ENCODE data around the gene C12orf42. TPM values are rescaled to one million over a fixed set of nuclear protein-coding genes. Genes with fewer than 3 reads are reported as not detected.
"Not testable (repeated sequence)": the region's sequence is repeated elsewhere in the genome, so short reads cannot be mapped to it uniquely, and the experiment has no call there.

Gene C12orf42
- polyA plus RNA-seq, 3 donors, result 0.57 TPM; not detected in 2

DNA sequence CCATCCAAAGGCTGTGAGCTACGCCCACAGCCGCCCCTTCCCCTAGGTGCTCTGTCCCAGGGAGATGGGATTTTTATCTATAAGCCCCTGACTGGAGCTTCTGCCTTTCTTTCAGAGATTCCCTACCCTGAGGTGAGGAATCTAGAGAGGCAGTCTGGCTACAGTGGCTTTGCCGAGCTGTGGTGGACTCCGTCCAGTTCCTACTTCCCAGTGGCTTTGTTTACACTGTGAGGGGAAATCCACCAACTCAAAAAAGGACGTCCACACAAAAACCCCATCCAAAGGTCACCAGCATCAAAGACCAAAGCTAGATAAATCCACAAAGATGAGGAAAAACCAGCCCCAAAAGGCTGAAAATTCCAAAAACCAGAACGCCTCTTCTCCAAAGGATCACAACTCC, 70.1 kb downstream of the C12orf42 start:
- not testable (repeated sequence) for DNase-seq (ENCODE audit: low read depth in 3 of 3, low spot score in 2 of 3)

DNA sequence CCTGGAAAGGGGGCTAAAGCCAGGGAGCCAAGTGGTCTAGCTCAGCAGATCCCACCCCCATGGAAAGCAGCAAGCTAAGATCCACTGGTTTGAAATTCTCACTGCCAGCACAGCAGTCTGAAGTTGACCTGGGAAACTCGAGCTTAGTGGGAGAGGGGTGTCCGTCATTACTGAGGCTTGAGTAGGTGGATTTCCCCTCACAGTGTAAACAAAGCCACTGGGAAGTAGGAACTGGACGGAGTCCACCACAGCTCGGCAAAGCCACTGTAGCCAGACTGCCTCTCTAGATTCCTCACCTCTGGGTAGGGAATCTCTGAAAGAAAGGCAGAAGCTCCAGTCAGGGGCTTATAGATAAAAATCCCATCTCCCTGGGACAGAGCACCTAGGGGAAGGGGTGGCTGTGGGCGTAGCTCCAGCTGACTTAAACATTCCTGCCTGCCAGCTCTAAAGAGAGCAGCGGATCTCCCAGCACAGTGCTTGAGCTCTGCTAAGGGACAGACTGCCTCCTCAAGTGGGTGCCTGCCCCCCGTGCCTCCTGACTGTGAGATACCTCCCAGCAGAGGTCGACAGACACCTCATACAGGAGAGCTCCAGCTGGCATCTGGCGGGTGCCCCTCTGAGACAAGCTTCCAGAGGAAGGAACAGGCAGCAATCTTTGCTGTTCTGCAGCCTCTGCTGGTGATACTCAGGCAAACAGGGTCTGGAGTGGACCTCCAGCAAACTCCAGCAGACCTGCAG, 70.8 kb downstream of the C12orf42 start:
- DNase-seq (ENCODE audit: low read depth in 3 of 3, low spot score in 2 of 3), result not testable (repeated sequence)

GRCh38 chr12:103423516-103423910, 72.3 kb downstream of the C12orf42 start:
- DNase-seq (ENCODE audit: low read depth in 3 of 3, low spot score in 2 of 3), result peak in 2 of 3 donors; percentile 10 to 23

- DNase-seq (ENCODE audit: low read depth in 3 of 3, low spot score in 2 of 3), result peak; percentile 32 to 59 (median 47)
These were observed 72.8 kb downstream of the C12orf42 start for GRCh38 chr12:103422746-103423515.

DNA sequence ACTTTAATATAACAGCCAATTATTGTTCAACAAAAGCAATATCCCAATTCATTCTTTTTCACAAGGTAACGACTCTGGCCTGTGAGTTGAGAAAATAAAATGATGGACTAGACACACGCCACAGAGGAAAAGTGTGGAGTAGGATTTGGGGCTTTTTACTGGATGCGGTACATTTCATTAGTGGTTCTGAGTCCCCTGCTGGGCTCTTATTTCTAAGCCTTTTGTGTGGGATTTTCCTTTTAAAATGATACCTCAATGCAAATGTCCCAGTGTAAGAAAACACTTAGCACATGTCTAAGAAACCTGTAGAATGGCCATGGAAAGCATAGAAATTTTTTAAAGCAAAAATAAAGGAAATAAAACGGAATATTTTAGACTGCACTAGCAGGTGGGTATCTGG, 73.4 kb downstream of the C12orf42 start:
- DNase-seq (ENCODE audit: low read depth in 3 of 3, low spot score in 2 of 3), result no peak

GRCh38 chr12:103421402-103421801, 74.4 kb downstream of the C12orf42 start:
- DNase-seq (ENCODE audit: low read depth in 3 of 3, low spot score in 2 of 3), result no peak

DNA sequence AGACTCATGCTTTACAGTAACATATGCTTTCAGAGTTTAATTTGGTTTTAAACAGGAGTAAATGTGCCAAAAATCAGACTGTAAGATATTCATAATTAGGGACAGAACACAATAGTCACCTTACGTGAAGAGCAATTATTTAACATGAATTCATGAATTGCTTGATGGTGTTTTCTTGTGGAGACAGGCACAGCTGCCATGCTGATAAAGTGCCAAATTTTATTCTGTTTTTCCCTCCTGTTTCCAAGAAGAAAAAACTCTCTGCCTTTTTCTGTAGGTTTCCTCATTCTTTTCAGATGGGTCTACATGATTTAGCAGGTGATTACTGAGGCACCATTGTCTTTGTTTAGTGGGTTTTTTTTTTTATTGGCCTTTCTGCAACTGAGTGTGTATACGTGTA, 80.1 kb downstream of the C12orf42 start:
- no peak for DNase-seq (ENCODE audit: low read depth in 3 of 3, low spot score in 2 of 3)

DNA sequence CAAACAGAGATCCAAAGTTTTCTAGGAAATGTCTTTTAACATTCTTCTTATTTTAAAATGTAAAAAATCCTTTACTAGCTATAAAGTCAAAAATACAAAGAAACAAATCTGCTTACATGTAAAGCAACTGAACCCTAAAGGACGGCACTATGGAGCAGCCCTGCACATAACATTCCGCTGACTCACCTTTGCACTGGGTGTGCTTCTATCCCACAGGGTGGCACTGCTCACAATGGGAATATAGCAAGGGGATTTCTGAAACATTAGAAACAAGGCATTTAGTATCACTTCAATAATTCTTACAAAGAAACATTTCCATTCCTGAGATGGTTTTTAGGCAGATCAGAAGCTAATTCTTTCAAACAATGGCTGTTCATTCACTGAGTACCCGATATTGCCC, 94.3 kb downstream of the C12orf42 start:
- no peak for DNase-seq (ENCODE audit: low read depth in 3 of 3, low spot score in 2 of 3)

- no peak for DNase-seq (ENCODE audit: low read depth in 3 of 3, low spot score in 2 of 3)
These were observed 95.8 kb downstream of the C12orf42 start for GRCh38 chr12:103399986-103400385.

- no peak for DNase-seq (ENCODE audit: low read depth in 3 of 3, low spot score in 2 of 3)
These were observed 98.2 kb downstream of the C12orf42 start for GRCh38 chr12:103397536-103397935.

DNA sequence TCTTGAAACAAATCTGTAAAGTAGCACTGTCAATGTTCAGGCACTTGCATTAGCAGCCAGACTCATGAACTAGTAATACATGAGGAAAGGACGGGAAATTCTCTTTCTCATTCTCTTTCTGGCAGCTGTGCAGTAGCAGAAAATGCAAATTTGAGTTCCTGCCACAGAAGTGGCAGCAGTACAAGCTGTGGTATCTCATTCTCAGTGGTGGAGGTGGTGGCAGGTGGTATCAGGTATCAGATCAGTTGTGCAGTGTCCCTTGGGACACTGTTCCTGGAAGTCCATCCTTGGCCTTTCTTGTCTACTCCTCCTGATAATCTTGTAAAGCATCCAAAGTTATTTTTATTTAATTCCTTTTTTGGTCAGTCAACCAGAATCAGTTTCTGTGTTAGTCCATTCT, 103.0 kb downstream of the C12orf42 start:
- DNase-seq (ENCODE audit: low read depth in 3 of 3, low spot score in 2 of 3), result no peak

DNA sequence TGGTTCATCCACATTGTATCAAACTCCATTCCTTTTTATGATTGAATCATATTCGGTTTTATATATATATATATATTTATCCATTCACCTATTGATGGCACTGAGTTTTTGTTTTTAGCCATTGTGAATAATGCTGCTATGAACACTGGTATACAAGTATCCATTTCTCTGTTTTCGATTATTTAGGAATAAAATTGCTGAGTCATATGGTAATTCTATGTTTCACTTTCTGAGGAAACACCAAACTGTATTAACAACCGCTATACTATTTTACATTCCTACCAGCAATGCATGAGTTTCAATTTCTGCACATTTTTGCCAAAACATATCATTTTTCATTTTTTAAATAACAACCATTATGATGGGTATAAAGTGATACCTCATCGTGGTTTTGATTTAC, 104.7 kb downstream of the C12orf42 start:
- DNase-seq (ENCODE audit: low read depth in 3 of 3, low spot score in 2 of 3), result no peak

DNA sequence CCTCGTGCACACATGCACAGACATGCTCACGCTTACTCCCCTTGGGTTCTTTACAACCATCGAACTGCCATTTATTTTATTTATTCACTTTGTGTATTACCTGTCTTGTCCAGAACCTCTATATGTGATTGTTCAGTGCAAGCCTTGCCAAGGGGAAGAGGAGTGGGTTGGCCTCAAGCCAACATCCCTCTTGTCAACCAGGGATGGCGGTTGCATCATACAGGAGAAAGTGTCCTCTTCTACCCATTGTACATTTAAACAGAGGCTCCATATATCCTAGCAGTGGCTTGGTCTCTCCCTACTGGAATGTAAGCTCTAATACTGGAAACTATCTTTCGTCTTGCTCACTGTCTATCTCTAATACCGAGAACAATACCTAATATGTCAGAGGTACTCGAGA, 108.4 kb downstream of the C12orf42 start:
- DNase-seq (ENCODE audit: low read depth in 3 of 3, low spot score in 2 of 3), result no peak

DNA sequence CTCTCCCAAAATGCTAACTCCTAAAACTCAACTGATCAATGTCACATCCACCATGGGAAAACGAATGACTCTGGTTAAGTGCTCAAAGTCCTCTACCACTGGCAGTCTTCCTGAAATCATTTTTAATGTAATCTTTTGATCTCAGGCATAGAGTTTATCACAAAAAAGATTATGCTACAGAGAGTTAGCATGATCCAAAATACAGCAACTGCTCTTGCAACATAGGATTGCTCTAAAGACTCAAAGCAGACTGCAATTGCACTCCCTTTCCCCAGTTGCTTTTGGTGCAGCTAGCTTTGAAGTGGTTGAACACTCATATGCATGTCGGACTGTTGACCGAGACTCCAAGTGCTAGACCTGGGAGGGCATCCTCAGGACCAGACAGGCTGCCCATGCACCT, 109.3 kb downstream of the C12orf42 start:
- DNase-seq (ENCODE audit: low read depth in 3 of 3, low spot score in 2 of 3), result no peak

GRCh38 chr12:103382736-103383346, 112.9 kb downstream of the C12orf42 start:
- no peak for DNase-seq (ENCODE audit: low read depth in 3 of 3, low spot score in 2 of 3)

DNA sequence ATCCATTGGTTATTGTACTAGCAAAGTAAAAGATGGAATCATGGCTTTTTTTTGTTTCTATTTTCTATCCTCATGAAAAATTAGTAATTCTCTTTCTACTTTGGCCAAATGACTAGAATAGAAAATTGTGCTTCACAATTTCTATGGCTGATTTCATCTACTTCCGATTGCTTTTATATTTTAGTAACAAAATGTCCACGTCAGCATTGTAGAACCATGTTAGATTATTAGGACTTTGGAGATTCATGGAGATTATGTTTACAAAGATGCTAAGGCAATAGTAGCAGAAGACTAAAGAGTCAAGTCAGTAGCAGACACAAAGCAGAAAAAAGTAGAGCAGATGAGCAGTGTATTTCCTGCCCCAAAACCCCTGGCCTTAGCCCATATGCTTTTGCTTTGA, 113.6 kb downstream of the C12orf42 start:
- no peak for DNase-seq (ENCODE audit: low read depth in 3 of 3, low spot score in 2 of 3)

- DNase-seq (ENCODE audit: low read depth in 3 of 3, low spot score in 2 of 3), result no peak
These were observed 116.1 kb downstream of the C12orf42 start for GRCh38 chr12:103379670-103380069.

DNA sequence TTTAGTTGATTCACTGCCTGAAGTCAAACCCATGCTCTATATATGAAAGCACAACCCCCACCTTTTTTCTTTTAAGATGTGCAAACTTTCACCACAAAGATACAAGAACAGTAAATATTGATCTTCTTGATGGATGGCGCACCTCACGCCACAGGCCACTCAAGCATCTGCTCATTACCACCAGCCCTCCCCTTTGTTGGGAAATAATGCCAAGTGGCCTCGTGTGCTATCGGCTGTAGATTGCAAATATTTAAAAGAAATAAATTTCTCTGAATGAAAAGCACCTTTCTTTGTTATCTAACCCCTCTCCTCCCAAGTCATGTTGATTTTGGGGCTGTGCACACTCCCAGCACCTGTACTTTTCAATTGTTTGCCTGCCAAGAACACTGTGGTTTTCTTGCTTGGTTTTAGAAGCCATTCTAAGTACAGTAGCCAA, 122.7 kb downstream of the C12orf42 start:
- DNase-seq (ENCODE audit: low read depth in 3 of 3, low spot score in 2 of 3), result no peak

DNA sequence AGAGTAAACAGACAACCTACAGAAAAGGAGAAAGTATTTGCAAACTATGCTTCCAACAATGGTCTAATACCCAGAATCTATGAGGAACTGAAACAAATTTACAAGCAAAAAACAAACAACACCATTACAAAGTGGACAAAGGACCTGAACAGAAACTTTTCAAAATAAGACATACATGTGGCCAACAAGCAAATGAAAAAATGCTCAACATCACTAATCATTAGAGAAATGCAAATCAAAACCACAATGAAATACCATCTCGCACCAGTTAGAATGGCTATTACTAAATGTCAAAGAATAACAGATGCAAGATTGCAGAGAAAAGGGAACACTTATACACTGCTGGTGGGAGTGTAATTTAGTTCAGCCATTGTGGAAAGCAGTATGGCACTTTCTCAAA, 125.8 kb downstream of the C12orf42 start:
- DNase-seq (ENCODE audit: low read depth in 3 of 3, low spot score in 2 of 3), result no peak

GRCh38 chr12:103368167-103368566, 127.6 kb downstream of the C12orf42 start:
- no peak for DNase-seq (ENCODE audit: low read depth in 3 of 3, low spot score in 2 of 3)

DNA sequence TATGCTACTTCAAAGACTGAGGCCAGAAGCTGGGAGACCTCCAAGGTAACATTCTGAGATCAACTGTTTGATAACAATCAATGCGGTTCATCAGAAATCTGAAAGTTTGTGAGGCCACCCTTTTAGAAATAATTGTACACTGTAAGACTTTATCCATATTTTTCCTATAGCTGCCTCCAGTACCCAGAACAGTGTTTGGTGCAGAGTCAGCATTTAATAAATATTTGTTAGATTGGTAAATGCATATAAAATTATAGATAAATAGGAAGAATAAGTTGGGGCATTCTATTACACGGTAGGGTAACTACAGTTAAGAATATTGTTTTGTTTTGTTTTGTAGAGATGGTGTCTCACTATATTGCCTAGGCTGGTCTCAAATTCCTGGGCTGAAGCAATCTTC, 141.4 kb downstream of the C12orf42 start:
- DNase-seq (ENCODE audit: low read depth in 3 of 3, low spot score in 2 of 3), result no peak

GRCh38 chr12:103353913-103354312, 141.9 kb downstream of the C12orf42 start:
- DNase-seq (ENCODE audit: low read depth in 3 of 3, low spot score in 2 of 3), result no peak
